ENCODE data around the gene LGALS12.
"Not testable (repeated sequence)": the region's sequence is repeated elsewhere in the genome, so short reads cannot be mapped to it uniquely, and the experiment has no call there.

The LGALS12 gene

GRCh38 chr11:63537293-63538101 lies 31.6 kb downstream of the LGALS12 start:
- TF ChIP-seq, protein P1, sequence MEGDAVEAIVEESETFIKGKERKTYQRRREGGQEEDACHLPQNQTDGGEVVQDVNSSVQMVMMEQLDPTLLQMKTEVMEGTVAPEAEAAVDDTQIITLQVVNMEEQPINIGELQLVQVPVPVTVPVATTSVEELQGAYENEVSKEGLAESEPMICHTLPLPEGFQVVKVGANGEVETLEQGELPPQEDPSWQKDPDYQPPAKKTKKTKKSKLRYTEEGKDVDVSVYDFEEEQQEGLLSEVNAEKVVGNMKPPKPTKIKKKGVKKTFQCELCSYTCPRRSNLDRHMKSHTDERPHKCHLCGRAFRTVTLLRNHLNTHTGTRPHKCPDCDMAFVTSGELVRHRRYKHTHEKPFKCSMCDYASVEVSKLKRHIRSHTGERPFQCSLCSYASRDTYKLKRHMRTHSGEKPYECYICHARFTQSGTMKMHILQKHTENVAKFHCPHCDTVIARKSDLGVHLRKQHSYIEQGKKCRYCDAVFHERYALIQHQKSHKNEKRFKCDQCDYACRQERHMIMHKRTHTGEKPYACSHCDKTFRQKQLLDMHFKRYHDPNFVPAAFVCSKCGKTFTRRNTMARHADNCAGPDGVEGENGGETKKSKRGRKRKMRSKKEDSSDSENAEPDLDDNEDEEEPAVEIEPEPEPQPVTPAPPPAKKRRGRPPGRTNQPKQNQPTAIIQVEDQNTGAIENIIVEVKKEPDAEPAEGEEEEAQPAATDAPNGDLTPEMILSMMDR (IDR thresholded peaks at IDR 0.05; ENCODE audit: insufficient read depth, low read depth, low read length, missing control alignments): no peak
- H3K4me3 ChIP-seq (ENCODE audit: low read length): no peak overlapping the region
- no peak for DNase-seq (ENCODE audit: low read depth)

DNA sequence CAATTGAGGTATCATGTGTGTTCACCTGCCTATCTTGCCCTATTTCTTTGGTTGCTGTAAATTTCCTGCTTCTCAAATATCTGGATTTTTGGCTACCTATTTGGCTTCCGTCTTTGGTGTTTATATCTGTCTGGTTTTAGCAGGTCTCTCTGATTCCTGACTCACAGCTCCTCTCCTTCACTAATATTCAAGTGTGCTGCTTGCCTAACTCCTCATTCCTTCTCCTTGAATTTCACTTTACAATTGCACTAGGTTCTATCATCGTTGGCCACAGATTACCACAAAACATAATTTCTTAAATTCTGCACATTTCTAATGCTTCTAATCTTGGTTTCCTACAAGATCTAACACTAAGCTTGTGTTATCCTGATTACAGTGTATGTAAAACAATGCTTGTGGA lies 36.6 kb downstream of the LGALS12 start:
- DNase-seq (ENCODE audit: low read depth); H3K4me3 ChIP-seq (ENCODE audit: low read length): not testable (repeated sequence)

DNA sequence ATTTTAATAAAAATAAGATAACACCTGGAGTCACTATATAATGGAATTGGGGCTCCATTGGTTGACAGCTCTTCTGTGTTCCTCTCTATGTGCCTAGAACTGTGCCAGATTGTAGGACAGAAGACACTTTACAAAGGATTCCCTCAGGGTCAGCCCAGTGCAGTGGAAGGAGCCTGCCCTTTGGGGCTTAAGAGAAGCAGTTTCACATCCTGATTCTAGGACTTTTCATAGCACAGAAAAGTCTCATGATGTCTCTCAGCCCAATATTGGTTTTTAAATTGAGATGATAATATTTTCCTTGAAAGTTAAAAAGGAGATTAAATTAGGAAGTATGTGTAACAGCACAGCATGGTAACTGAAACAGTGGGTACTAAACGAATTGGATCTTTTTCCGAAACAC lies 37.8 kb downstream of the LGALS12 start:
- no peak for DNase-seq (ENCODE audit: low read depth)
- TF ChIP-seq, protein P1 (IDR thresholded peaks at IDR 0.05; ENCODE audit: insufficient read depth, low read depth, low read length, missing control alignments): no peak
- no peak overlapping the region for H3K4me3 ChIP-seq (ENCODE audit: low read length)

DNA sequence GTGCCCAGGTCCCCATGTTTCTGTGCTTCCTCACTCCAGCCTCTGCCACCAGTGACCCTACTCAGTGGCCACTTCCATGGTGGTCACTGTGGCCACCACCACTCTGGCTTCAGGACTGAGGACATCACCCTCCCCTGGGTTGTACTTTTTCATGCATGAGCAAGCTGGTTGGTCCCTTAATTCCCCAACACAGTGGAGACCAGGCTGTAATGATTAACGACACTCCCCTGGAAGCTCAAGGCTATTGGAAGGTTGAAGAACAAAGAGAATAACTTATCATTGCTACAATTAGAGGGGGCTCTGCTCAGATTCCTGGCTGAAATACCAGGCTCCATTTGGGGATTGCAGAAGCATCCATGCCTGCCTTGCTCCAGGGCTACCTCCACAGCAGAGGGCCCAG lies 41.2 kb downstream of the LGALS12 start:
- H3K4me3 ChIP-seq (ENCODE audit: low read length): no peak overlapping the region
- TF ChIP-seq, protein P1 (IDR thresholded peaks at IDR 0.05; ENCODE audit: insufficient read depth, low read depth, low read length, missing control alignments): no peak
- no peak for DNase-seq (ENCODE audit: low read depth)

DNA sequence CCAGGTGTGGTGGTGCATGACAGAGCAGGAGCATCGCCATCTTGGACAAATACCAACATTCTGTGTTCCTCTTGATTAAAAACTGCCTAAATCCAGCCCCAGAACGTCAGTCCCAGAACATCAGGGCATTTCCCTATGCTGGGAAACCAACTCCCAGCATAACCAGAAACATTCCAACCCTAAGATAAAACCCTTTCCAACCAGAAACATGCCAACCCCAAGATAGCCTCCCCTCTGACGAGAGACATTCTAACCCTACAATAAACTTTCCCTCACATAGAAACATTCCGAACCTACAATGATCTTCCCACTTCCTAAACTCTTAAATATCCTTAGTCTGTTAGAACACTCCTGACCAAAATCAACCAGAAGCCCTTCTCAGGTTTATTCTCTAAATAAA lies 42.3 kb downstream of the LGALS12 start:
- TF ChIP-seq, protein P1 (IDR thresholded peaks at IDR 0.05; ENCODE audit: insufficient read depth, low read depth, low read length, missing control alignments): no peak
- H3K4me3 ChIP-seq (ENCODE audit: low read length): no peak overlapping the region
- DNase-seq (ENCODE audit: low read depth): no peak

DNA sequence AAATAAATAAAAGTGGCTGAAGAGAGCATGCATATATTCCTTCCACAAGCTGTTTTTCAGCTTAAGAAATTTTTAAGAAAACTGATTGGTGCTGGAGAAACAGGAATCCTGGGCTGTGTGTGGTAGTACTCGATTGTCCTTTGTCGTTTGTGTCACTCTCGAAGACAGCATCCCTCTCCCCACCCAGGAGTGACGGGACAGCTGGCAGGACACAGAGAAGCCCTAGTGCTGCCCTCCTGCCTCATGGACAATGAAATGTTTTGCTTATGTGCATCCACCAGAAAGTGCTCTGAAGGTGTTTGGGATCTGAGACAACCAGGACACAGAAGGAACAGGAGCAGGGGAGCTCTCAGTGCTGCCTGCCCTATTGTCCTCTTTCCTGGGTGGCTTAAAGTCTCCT lies 43.5 kb downstream of the LGALS12 start:
- no peak for DNase-seq (ENCODE audit: low read depth)
- TF ChIP-seq, protein P1 (IDR thresholded peaks at IDR 0.05; ENCODE audit: insufficient read depth, low read depth, low read length, missing control alignments): no peak
- H3K4me3 ChIP-seq (ENCODE audit: low read length): no peak overlapping the region

- not testable (repeated sequence) for DNase-seq (ENCODE audit: low read depth); H3K4me3 ChIP-seq (ENCODE audit: low read length)
Observed at GRCh38 chr11:63550156-63550700, 44.3 kb downstream of the LGALS12 start.

All from epithelial cell of esophagus (primary cell).